ENCODE measurements around the gene ADGRB3. TPM values are rescaled to one million over a fixed set of nuclear protein-coding genes. Genes with fewer than 3 reads are reported as not detected.

Gene ADGRB3
- total and polyA plus RNA-seq, 4 donors: 26.9 to 99.7 (median 60.2) TPM

- H3K27me3 ChIP-seq (ENCODE audit: control insufficient read depth, insufficient read depth, low read length): no peaks in the 10 kb centered on the region
- DNase-seq (ENCODE audit: low read depth in 4 of 6, low spot score in 6 of 6): peak in 1 of 6 donors; percentile 32
- H3K27ac ChIP-seq (ENCODE audit: low read depth, low read length): no peak overlapping the region
- H3K36me3 ChIP-seq (ENCODE audit: control insufficient read depth, insufficient read depth, low read length): no peaks in the 10 kb centered on the region
- 73% methylated on average over 1 of the region's 4 CpGs for WGBS (ENCODE audit: insufficient coverage)
- no peak overlapping the region for H3K4me3 ChIP-seq (ENCODE audit: low read depth, low read length)
- H3K9me3 ChIP-seq (ENCODE audit: control insufficient read depth, insufficient read depth, low read length): no peaks in the 10 kb centered on the region
- no peaks in the 10 kb centered on the region for H3K4me1 ChIP-seq (ENCODE audit: control insufficient read depth, insufficient read depth, low read length)
Measured at GRCh38 chr6:69164564-69165229, 529.6 kb downstream of the ADGRB3 start.

GRCh38 chr6:69179681-69180080 is 544.6 kb downstream of the ADGRB3 start:
- Histone ChIP-seq H3K4me3 (ENCODE audit: low read depth, low read length) (no peak overlapping the region), H3K9me3 (ENCODE audit: control insufficient read depth, insufficient read depth, low read length) (no peaks in the 10 kb centered on the region), H3K27me3 (ENCODE audit: control insufficient read depth, insufficient read depth, low read length) (no peaks in the 10 kb centered on the region), H3K4me1 (ENCODE audit: control insufficient read depth, insufficient read depth, low read length) (no peaks in the 10 kb centered on the region), H3K27ac (ENCODE audit: low read depth, low read length) (no peak overlapping the region), H3K36me3 (ENCODE audit: control insufficient read depth, insufficient read depth, low read length) (no peaks in the 10 kb centered on the region)
- DNase-seq (ENCODE audit: low read depth in 4 of 6, low spot score in 6 of 6): no peak

- Histone ChIP-seq H3K4me1 (ENCODE audit: control insufficient read depth, insufficient read depth, low read length) (no peaks in the 10 kb centered on the region), H3K27me3 (ENCODE audit: control insufficient read depth, insufficient read depth, low read length) (no peaks in the 10 kb centered on the region), H3K27ac (ENCODE audit: low read depth, low read length) (no peak overlapping the region), H3K9me3 (ENCODE audit: control insufficient read depth, insufficient read depth, low read length) (no peaks in the 10 kb centered on the region), H3K36me3 (ENCODE audit: control insufficient read depth, insufficient read depth, low read length) (no peaks in the 10 kb centered on the region), H3K4me3 (ENCODE audit: low read depth, low read length) (no peak overlapping the region)
- DNase-seq (ENCODE audit: low read depth in 4 of 6, low spot score in 6 of 6): no peak
- 92% methylated on average over 7 of the region's 7 CpGs for WGBS (ENCODE audit: insufficient coverage)
Measured at GRCh38 chr6:69180361-69181067, 545.4 kb downstream of the ADGRB3 start.

GRCh38 chr6:69181964-69182363 is 546.9 kb downstream of the ADGRB3 start:
- DNase-seq (ENCODE audit: low read depth in 4 of 6, low spot score in 6 of 6): no peak
- H3K4me1 ChIP-seq (ENCODE audit: control insufficient read depth, insufficient read depth, low read length): no peaks in the 10 kb centered on the region
- no peaks in the 10 kb centered on the region for H3K27me3 ChIP-seq (ENCODE audit: control insufficient read depth, insufficient read depth, low read length)
- WGBS (ENCODE audit: insufficient coverage): 100% methylated on average over 1 of the region's 3 CpGs
- no peaks in the 10 kb centered on the region for H3K9me3 ChIP-seq (ENCODE audit: control insufficient read depth, insufficient read depth, low read length)
- no peak overlapping the region for H3K4me3 ChIP-seq (ENCODE audit: low read depth, low read length)
- no peak overlapping the region for H3K27ac ChIP-seq (ENCODE audit: low read depth, low read length)
- H3K36me3 ChIP-seq (ENCODE audit: control insufficient read depth, insufficient read depth, low read length): no peaks in the 10 kb centered on the region

GRCh38 chr6:69185276-69185675 is 550.2 kb downstream of the ADGRB3 start:
- H3K4me1 ChIP-seq (ENCODE audit: control insufficient read depth, insufficient read depth, low read length): no peaks in the 10 kb centered on the region
- H3K27me3 ChIP-seq (ENCODE audit: control insufficient read depth, insufficient read depth, low read length): no peaks in the 10 kb centered on the region
- no peak overlapping the region for H3K4me3 ChIP-seq (ENCODE audit: low read depth, low read length)
- H3K9me3 ChIP-seq (ENCODE audit: control insufficient read depth, insufficient read depth, low read length): no peaks in the 10 kb centered on the region
- H3K27ac ChIP-seq (ENCODE audit: low read depth, low read length): no peak overlapping the region
- no peak for DNase-seq (ENCODE audit: low read depth in 4 of 6, low spot score in 6 of 6)
- no CpG with 5 or more reads among the region's 3 CpGs for WGBS (ENCODE audit: insufficient coverage)
- no peaks in the 10 kb centered on the region for H3K36me3 ChIP-seq (ENCODE audit: control insufficient read depth, insufficient read depth, low read length)

- Histone ChIP-seq H3K9me3 (ENCODE audit: control insufficient read depth, insufficient read depth, low read length) (no peaks in the 10 kb centered on the region), H3K36me3 (ENCODE audit: control insufficient read depth, insufficient read depth, low read length) (no peaks in the 10 kb centered on the region), H3K27ac (ENCODE audit: low read depth, low read length) (no peak overlapping the region), H3K27me3 (ENCODE audit: control insufficient read depth, insufficient read depth, low read length) (no peaks in the 10 kb centered on the region), H3K4me3 (ENCODE audit: low read depth, low read length) (no peak overlapping the region), H3K4me1 (ENCODE audit: control insufficient read depth, insufficient read depth, low read length) (no peaks in the 10 kb centered on the region)
- no CpG with 5 or more reads among the region's 2 CpGs for WGBS (ENCODE audit: insufficient coverage)
- DNase-seq (ENCODE audit: low read depth in 4 of 6, low spot score in 6 of 6): peak in 2 of 6 donors; percentile 10 to 66
Measured at GRCh38 chr6:69202768-69203167, 567.7 kb downstream of the ADGRB3 start.

- H3K4me3 ChIP-seq (ENCODE audit: low read depth, low read length): no peak overlapping the region
- WGBS (ENCODE audit: insufficient coverage): no CpG with 5 or more reads among the region's 1 CpG
- DNase-seq (ENCODE audit: low read depth in 4 of 6, low spot score in 6 of 6): no peak
- H3K9me3 ChIP-seq (ENCODE audit: control insufficient read depth, insufficient read depth, low read length): no peaks in the 10 kb centered on the region
- H3K4me1 ChIP-seq (ENCODE audit: control insufficient read depth, insufficient read depth, low read length): no peaks in the 10 kb centered on the region
- no peak overlapping the region for H3K27ac ChIP-seq (ENCODE audit: low read depth, low read length)
- H3K27me3 ChIP-seq (ENCODE audit: control insufficient read depth, insufficient read depth, low read length): no peaks in the 10 kb centered on the region
- no peaks in the 10 kb centered on the region for H3K36me3 ChIP-seq (ENCODE audit: control insufficient read depth, insufficient read depth, low read length)
Measured at GRCh38 chr6:69216127-69216526, 581.0 kb downstream of the ADGRB3 start.

- WGBS (ENCODE audit: insufficient coverage): 94% methylated on average over 2 of the region's 2 CpGs
Measured at GRCh38 chr6:69217343-69217742, 582.3 kb downstream of the ADGRB3 start.

GRCh38 chr6:69220375-69220774 is 585.3 kb downstream of the ADGRB3 start:
- Histone ChIP-seq H3K4me1 (ENCODE audit: control insufficient read depth, insufficient read depth, low read length) (no peaks in the 10 kb centered on the region), H3K9me3 (ENCODE audit: control insufficient read depth, insufficient read depth, low read length) (no peaks in the 10 kb centered on the region), H3K27ac (ENCODE audit: low read depth, low read length) (no peak overlapping the region), H3K36me3 (ENCODE audit: control insufficient read depth, insufficient read depth, low read length) (no peaks in the 10 kb centered on the region), H3K27me3 (ENCODE audit: control insufficient read depth, insufficient read depth, low read length) (no peaks in the 10 kb centered on the region), H3K4me3 (ENCODE audit: low read depth, low read length) (no peak overlapping the region)
- no peak for DNase-seq (ENCODE audit: low read depth in 4 of 6, low spot score in 6 of 6)
- no CpG with 5 or more reads among the region's 3 CpGs for WGBS (ENCODE audit: insufficient coverage)

More at GRCh38 chr6:69217343-69217742, 582.3 kb downstream of the ADGRB3 start:
- H3K36me3 ChIP-seq (ENCODE audit: control insufficient read depth, insufficient read depth, low read length): no peaks in the 10 kb centered on the region
- H3K4me3 ChIP-seq (ENCODE audit: low read depth, low read length): no peak overlapping the region
- no peaks in the 10 kb centered on the region for H3K4me1 ChIP-seq (ENCODE audit: control insufficient read depth, insufficient read depth, low read length)
- no peak overlapping the region for H3K27ac ChIP-seq (ENCODE audit: low read depth, low read length)
- no peaks in the 10 kb centered on the region for H3K9me3 ChIP-seq (ENCODE audit: control insufficient read depth, insufficient read depth, low read length)
- H3K27me3 ChIP-seq (ENCODE audit: control insufficient read depth, insufficient read depth, low read length): no peaks in the 10 kb centered on the region
- no peak for DNase-seq (ENCODE audit: low read depth in 4 of 6, low spot score in 6 of 6)

GRCh38 chr6:69232008-69232407 is 596.9 kb downstream of the ADGRB3 start:
- peak in 3 of 6 donors; percentile 33 to 91 (median 61) for DNase-seq (ENCODE audit: low read depth in 4 of 6, low spot score in 6 of 6)
- no peaks in the 10 kb centered on the region for H3K36me3 ChIP-seq (ENCODE audit: control insufficient read depth, insufficient read depth, low read length)
- no peak overlapping the region for H3K27ac ChIP-seq (ENCODE audit: low read depth, low read length)
- no peaks in the 10 kb centered on the region for H3K27me3 ChIP-seq (ENCODE audit: control insufficient read depth, insufficient read depth, low read length)
- no peak overlapping the region for H3K4me3 ChIP-seq (ENCODE audit: low read depth, low read length)
- H3K4me1 ChIP-seq (ENCODE audit: control insufficient read depth, insufficient read depth, low read length): peaks cover 3% of the 10 kb centered on the region
- no peaks in the 10 kb centered on the region for H3K9me3 ChIP-seq (ENCODE audit: control insufficient read depth, insufficient read depth, low read length)
- no CpG with 5 or more reads among the region's 3 CpGs for WGBS (ENCODE audit: insufficient coverage)
